ENCODE results near the gene C3orf20. TPM values are rescaled to one million over a fixed set of nuclear protein-coding genes. Genes with fewer than 3 reads are reported as not detected.

Gene C3orf20
- total and polyA plus RNA-seq, 2 of the 13 experiments (the other 11 are each of a cell fraction or from before 2014, with no cell fraction given) = 0.03 to 0.04 TPM

DNA sequence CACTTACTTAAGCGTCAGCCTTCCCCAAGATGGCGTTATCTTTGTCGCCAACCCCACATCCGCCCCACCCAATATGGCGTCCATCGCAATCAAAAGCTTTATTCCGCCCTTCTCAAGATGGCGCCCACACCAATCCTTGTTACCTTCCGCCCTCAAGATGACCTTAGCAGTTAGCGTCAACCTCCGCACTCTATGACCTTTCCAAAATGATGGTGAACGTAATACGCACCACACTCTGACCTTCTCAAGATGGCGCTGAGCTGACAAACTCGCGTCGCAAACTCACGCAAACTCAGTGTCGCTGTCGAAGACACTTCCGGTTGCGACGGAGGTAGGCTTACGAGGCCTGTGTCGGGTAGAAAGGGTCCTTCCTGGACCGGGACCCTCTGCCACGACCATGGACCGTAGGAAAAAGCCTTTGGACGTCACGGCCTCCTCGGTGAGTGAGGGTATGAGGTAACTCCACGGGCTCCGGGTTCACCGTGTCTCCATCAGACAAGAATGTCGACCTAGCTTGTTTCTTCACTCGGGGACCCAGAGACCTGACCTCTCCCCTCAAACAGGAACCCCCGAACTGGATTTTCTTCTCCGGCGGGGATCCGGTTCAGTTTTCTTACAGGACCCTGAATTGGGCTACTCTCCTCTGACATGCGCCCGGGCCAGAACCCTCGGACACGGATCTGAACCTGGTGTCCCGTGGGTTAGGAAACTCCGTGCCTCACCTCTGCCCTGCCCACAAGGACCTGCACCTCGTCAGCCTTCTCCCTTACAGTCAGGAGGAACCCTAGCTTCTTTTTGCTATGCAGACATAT, 23.3 kb upstream of the C3orf20 start, which contains the start of gene CCDC174 (continued):
- TF ChIP-seq MYC (CRISPR knock-in tag; IDR thresholded peaks at IDR 0.05; ENCODE audit: borderline replicate concordance) (peak; percentile 62; the same call in 1 of the 2 replicates), ZNF329 (CRISPR knock-in tag; IDR thresholded peaks at IDR 0.05; ENCODE audit: low read depth) (peak; percentile 57; the same call in 1 of the 2 replicates), HNF4G (IDR thresholded peaks at IDR 0.05; ENCODE audit: borderline replicate concordance, low read depth, low read length) (no peak), HNF4G (CRISPR knock-in tag; IDR thresholded peaks at IDR 0.05; ENCODE audit: borderline replicate concordance, low read depth) (0 out of 2 replicates have a peak, but pooled peaks have one; percentile 51), GLI4 (CRISPR knock-in tag; IDR thresholded peaks at IDR 0.05; ENCODE audit: borderline replicate concordance) (no peak), KAT2B (IDR thresholded peaks at IDR 0.05; ENCODE audit: borderline replicate concordance, low read depth, low read length) (no peak), SRF (IDR thresholded peaks at IDR 0.05; ENCODE audit: low read depth, low read length) (no peak), ZNF780A (CRISPR knock-in tag; IDR thresholded peaks at IDR 0.05) (no peak), ZFP1 (CRISPR knock-in tag; IDR thresholded peaks at IDR 0.05) (peak; percentile 66; the same call in 1 of the 2 replicates), ZNF562 (CRISPR knock-in tag; IDR thresholded peaks at IDR 0.05; ENCODE audit: borderline replicate concordance) (no peak), ARNT (IDR thresholded peaks at IDR 0.05) (no peak), FOXK1 (CRISPR knock-in tag; IDR thresholded peaks at IDR 0.05; ENCODE audit: borderline replicate concordance, low read depth) (peak; percentile 94), ERF (CRISPR knock-in tag; IDR thresholded peaks at IDR 0.05) (peak; percentile 91), ZNF567 (CRISPR knock-in tag; IDR thresholded peaks at IDR 0.05; ENCODE audit: borderline replicate concordance) (0 out of 2 replicates have a peak, but pooled peaks have one; percentile 49), RBFOX2 (IDR thresholded peaks at IDR 0.05; ENCODE audit: low read depth, low read length) (no peak), RXRB (CRISPR knock-in tag; IDR thresholded peaks at IDR 0.05; ENCODE audit: borderline replicate concordance) (peak; percentile 91), SOX5 (CRISPR knock-in tag; IDR thresholded peaks at IDR 0.05; ENCODE audit: borderline replicate concordance) (peak; percentile 47)
- TF ChIP-seq, protein P1, sequence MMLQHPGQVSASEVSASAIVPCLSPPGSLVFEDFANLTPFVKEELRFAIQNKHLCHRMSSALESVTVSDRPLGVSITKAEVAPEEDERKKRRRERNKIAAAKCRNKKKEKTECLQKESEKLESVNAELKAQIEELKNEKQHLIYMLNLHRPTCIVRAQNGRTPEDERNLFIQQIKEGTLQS (CRISPR knock-in tag; IDR thresholded peaks at IDR 0.05) = no peak
- TF ChIP-seq, protein P2, sequence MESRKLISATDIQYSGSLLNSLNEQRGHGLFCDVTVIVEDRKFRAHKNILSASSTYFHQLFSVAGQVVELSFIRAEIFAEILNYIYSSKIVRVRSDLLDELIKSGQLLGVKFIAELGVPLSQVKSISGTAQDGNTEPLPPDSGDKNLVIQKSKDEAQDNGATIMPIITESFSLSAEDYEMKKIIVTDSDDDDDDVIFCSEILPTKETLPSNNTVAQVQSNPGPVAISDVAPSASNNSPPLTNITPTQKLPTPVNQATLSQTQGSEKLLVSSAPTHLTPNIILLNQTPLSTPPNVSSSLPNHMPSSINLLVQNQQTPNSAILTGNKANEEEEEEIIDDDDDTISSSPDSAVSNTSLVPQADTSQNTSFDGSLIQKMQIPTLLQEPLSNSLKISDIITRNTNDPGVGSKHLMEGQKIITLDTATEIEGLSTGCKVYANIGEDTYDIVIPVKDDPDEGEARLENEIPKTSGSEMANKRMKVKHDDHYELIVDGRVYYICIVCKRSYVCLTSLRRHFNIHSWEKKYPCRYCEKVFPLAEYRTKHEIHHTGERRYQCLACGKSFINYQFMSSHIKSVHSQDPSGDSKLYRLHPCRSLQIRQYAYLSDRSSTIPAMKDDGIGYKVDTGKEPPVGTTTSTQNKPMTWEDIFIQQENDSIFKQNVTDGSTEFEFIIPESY (CRISPR knock-in tag; IDR thresholded peaks at IDR 0.05) = peak; percentile 71
- TF ChIP-seq, protein P3, sequence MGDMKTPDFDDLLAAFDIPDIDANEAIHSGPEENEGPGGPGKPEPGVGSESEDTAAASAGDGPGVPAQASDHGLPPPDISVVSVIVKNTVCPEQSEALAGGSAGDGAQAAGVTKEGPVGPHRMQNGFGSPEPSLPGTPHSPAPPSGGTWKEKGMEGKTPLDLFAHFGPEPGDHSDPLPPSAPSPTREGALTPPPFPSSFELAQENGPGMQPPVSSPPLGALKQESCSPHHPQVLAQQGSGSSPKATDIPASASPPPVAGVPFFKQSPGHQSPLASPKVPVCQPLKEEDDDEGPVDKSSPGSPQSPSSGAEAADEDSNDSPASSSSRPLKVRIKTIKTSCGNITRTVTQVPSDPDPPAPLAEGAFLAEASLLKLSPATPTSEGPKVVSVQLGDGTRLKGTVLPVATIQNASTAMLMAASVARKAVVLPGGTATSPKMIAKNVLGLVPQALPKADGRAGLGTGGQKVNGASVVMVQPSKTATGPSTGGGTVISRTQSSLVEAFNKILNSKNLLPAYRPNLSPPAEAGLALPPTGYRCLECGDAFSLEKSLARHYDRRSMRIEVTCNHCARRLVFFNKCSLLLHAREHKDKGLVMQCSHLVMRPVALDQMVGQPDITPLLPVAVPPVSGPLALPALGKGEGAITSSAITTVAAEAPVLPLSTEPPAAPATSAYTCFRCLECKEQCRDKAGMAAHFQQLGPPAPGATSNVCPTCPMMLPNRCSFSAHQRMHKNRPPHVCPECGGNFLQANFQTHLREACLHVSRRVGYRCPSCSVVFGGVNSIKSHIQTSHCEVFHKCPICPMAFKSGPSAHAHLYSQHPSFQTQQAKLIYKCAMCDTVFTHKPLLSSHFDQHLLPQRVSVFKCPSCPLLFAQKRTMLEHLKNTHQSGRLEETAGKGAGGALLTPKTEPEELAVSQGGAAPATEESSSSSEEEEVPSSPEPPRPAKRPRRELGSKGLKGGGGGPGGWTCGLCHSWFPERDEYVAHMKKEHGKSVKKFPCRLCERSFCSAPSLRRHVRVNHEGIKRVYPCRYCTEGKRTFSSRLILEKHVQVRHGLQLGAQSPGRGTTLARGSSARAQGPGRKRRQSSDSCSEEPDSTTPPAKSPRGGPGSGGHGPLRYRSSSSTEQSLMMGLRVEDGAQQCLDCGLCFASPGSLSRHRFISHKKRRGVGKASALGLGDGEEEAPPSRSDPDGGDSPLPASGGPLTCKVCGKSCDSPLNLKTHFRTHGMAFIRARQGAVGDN (CRISPR knock-in tag; IDR thresholded peaks at IDR 0.05) = peak; percentile 74
- TF ChIP-seq, protein P4, sequence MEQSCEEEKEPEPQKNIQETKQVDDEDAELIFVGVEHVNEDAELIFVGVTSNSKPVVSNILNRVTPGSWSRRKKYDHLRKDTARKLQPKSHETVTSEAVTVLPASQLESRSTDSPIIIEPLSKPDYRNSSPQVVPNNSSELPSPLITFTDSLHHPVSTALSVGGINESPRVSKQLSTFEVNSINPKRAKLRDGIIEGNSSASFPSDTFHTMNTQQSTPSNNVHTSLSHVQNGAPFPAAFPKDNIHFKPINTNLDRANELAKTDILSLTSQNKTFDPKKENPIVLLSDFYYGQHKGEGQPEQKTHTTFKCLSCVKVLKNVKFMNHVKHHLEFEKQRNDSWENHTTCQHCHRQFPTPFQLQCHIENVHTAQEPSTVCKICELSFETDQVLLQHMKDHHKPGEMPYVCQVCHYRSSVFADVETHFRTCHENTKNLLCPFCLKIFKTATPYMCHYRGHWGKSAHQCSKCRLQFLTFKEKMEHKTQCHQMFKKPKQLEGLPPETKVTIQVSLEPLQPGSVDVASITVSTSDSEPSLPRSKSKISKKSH (CRISPR knock-in tag; IDR thresholded peaks at IDR 0.05; ENCODE audit: borderline replicate concordance) = peak; percentile 81; the same call in 1 of the 2 replicates

All from HepG2 (cell line).